MM.1S (cell line): ENCODE results near the gene SYNPO2.

Source experiments
- DNase-seq: peaks from one replicate; pipeline ENCODE4 v3.0.0-alpha.2; 2015
- H2AFZ ChIP-seq: fragments of 300-600 bp; sonication (generic); 2 replicates; pipeline ENCODE4 v1.6.0; 2016; ENCODE audit warnings: antibody characterized with exemption, low read length
- H3F3A ChIP-seq: fragments of 300-600 bp; sonication (generic); 2 replicates; pipeline ENCODE4 v1.6.1; 2016; ENCODE audit warnings: mild to moderate bottlenecking, antibody characterized with exemption, low read length, moderate library complexity, mixed read lengths; ENCODE audit not compliant: insufficient read depth
- H3K27ac ChIP-seq: fragments of 300-600 bp; sonication (generic); 2 replicates; pipeline ENCODE4 v1.5.1; 2016; ENCODE audit warnings: mild to moderate bottlenecking, low read length
- H3K27me3 ChIP-seq: fragments of 300-600 bp; sonication (generic); replicated peaks from 2 replicates; pipeline ENCODE4 v1.6.0; 2016; ENCODE audit warnings: low read length; ENCODE audit not compliant: insufficient read depth
- H3K36me3 ChIP-seq: fragments of 300-600 bp; sonication (generic); replicated peaks from 2 replicates; pipeline ENCODE4 v1.6.1; 2016; ENCODE audit warnings: mild to moderate bottlenecking, low read length, mixed read lengths; ENCODE audit not compliant: insufficient read depth
- H3K4me1 ChIP-seq: fragments of 300-600 bp; sonication (generic); 2 replicates; pipeline ENCODE4 v1.6.1; 2016; ENCODE audit warnings: low read length, mixed read lengths
- H3K4me2 ChIP-seq: fragments of 300-600 bp; sonication (generic); 2 replicates; pipeline ENCODE4 v1.6.0; 2016; ENCODE audit warnings: low read depth, low read length
- H3K4me3 ChIP-seq: fragments of 300-600 bp; sonication (generic); 2 replicates; pipeline ENCODE4 v1.5.1; 2016; ENCODE audit warnings: low read length, mixed read lengths
- H3K79me2 ChIP-seq: fragments of 300-600 bp; sonication (generic); 2 replicates; pipeline ENCODE4 v1.6.1; 2016; ENCODE audit warnings: mixed run types, low read length, mixed read lengths
- H3K9ac ChIP-seq: fragments of 300-600 bp; sonication (generic); 2 replicates; pipeline ENCODE4 v1.6.1; 2016; ENCODE audit warnings: low read length, mixed read lengths
- H3K9me2 ChIP-seq: fragments of 300-600 bp; sonication (generic); replicated peaks from 2 replicates; pipeline ENCODE4 v1.6.1; 2016; ENCODE audit warnings: mild to moderate bottlenecking, low read length, mixed read lengths; ENCODE audit not compliant: insufficient read depth
- H3K9me3 ChIP-seq: fragments of 300-600 bp; sonication (generic); replicated peaks from 2 replicates; pipeline ENCODE4 v1.6.1; 2016; ENCODE audit warnings: mild to moderate bottlenecking, low read length, mixed read lengths; ENCODE audit not compliant: insufficient read depth
- H4K20me1 ChIP-seq: fragments of 300-600 bp; sonication (generic); 2 replicates; pipeline ENCODE4 v1.6.1; 2016; ENCODE audit warnings: mild to moderate bottlenecking, low read length, moderate library complexity, mixed read lengths; ENCODE audit not compliant: insufficient read depth
- EZH2 ChIP-seq: fragments of 300-600 bp; sonication (generic); optimal IDR thresholded peaks from 2 replicates; pipeline ENCODE3; 2017; ENCODE audit warnings: low read depth, mild to moderate bottlenecking, antibody characterized with exemption, low read length, mixed read lengths
- EZH2phosphoT487 ChIP-seq: fragments of 300-600 bp; sonication (generic); IDR thresholded peaks from 2 replicates; pipeline ENCODE4 v1.6.1; 2018; ENCODE audit warnings: antibody characterized with exemption, low read length
- TF ChIP-seq, protein P1 (sequence below): fragments of 300-600 bp; sonication (generic); IDR thresholded peaks from 2 replicates; pipeline ENCODE4 v1.5.1; 2016; ENCODE audit warnings: antibody characterized with exemption, low read length, mixed read lengths

Gene SYNPO2

DNA sequence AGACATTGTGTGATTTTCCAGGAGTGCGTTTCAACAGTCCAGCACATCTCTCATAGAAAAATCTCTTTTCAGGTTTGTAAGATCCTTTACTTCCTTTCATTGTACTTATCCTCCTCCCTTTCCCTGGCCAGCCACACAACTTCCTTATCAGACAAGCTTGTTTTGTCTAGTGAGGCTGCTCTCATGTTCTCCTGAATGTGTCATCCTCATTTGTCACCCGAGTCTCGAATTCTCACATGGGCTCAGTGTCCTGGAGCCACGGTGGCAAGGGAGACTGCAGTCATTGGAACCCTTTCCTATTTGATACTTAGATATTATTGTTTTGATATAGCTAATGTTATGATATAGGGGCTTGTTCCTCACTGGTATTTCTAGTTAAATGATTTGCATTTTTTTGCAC lies 16.9 kb downstream of the SYNPO2 start:
- no peaks in the 10 kb centered on the region for H3K9me2 ChIP-seq
- no peak overlapping the region for H3K4me3 ChIP-seq
- DNase-seq: no peak
- H3K27me3 ChIP-seq: no peaks in the 10 kb centered on the region
- H3K27ac ChIP-seq: no peak overlapping the region
- TF ChIP-seq EZH2phosphoT487 (no peak), EZH2 (no peak)
- TF ChIP-seq, protein P1, sequence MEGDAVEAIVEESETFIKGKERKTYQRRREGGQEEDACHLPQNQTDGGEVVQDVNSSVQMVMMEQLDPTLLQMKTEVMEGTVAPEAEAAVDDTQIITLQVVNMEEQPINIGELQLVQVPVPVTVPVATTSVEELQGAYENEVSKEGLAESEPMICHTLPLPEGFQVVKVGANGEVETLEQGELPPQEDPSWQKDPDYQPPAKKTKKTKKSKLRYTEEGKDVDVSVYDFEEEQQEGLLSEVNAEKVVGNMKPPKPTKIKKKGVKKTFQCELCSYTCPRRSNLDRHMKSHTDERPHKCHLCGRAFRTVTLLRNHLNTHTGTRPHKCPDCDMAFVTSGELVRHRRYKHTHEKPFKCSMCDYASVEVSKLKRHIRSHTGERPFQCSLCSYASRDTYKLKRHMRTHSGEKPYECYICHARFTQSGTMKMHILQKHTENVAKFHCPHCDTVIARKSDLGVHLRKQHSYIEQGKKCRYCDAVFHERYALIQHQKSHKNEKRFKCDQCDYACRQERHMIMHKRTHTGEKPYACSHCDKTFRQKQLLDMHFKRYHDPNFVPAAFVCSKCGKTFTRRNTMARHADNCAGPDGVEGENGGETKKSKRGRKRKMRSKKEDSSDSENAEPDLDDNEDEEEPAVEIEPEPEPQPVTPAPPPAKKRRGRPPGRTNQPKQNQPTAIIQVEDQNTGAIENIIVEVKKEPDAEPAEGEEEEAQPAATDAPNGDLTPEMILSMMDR: no peak
- H4K20me1 ChIP-seq: no peaks in the 10 kb centered on the region
- no peaks in the 10 kb centered on the region for H3K79me2 ChIP-seq
- H3K4me2 ChIP-seq: no peak overlapping the region
- H3K36me3 ChIP-seq: no peaks in the 10 kb centered on the region
- H3K4me1 ChIP-seq: no peaks in the 10 kb centered on the region
- H3F3A ChIP-seq: no peaks in the 10 kb centered on the region
- H3K9ac ChIP-seq: no peak overlapping the region
- H2AFZ ChIP-seq: no peak overlapping the region
- H3K9me3 ChIP-seq: no peaks in the 10 kb centered on the region

DNA sequence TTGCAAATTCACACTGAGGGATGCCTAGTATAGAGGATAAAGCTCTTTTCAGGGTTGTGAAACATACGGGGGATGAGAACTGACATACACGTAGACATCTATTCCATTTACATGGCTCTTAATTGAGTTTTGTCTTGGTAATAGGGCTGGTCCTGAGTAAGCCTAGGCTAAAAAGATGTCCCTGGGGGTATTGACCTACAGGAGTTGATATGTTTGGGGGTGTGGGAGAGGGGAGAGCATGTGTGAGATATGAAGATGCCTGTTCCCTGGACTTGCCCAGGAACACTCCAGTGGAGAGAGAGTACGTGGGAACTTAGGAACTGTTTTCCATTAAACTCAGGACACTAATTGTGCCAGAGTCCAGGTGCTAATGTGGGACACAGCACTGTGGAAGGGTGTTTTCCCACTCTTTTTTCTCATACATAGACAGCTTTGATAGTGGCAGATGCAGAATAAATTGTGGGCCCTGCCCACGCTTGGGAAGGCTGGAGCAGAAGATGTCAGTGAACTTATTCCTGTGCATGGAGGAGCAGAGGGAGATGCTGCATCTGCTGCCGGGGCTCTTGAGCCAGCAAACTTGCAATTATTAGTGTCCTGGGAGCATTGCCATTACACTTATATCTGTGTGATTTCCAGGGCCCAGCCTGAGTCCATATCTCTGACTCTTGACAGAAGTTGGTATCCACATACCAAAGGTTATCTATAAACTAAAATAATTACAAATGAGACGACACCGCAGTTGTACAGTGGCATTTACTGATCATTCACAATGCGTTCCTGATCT lies 20.7 kb downstream of the SYNPO2 start:
- no peaks in the 10 kb centered on the region for H3K4me1 ChIP-seq
- H3K4me3 ChIP-seq: no peak overlapping the region
- no peaks in the 10 kb centered on the region for H3K27me3 ChIP-seq
- no peak overlapping the region for H3K4me2 ChIP-seq
- no peaks in the 10 kb centered on the region for H3K9me3 ChIP-seq
- TF ChIP-seq EZH2phosphoT487 (no peak), EZH2 (no peak)
- TF ChIP-seq, protein P1: no peak
- no peaks in the 10 kb centered on the region for H3K79me2 ChIP-seq
- no peaks in the 10 kb centered on the region for H4K20me1 ChIP-seq
- H3K36me3 ChIP-seq: no peaks in the 10 kb centered on the region
- no peak overlapping the region for H3K27ac ChIP-seq
- H3K9me2 ChIP-seq: no peaks in the 10 kb centered on the region
- no peak for DNase-seq
- H3K9ac ChIP-seq: no peak overlapping the region
- no peaks in the 10 kb centered on the region for H3F3A ChIP-seq
- H2AFZ ChIP-seq: no peak overlapping the region

DNA sequence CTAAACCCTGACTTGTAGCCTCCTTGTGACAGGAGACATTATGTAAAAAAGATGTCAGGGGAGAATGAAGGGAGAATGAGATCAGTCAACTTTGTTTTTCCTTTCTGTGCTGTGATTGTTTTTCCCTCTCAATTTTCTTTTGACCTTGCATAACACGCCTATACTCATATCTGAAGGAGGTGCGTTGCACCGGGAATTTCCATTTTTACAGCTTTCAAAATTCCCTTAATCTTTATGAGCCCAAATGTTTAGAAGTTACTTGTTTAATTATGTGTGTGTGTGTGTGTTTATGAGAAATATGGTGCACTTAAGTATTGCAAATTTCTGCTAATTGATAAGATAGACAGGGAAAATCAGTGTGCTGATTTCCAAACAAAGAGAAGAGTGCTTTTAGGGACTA lies 21.6 kb downstream of the SYNPO2 start:
- Histone ChIP-seq H3K36me3 (no peaks in the 10 kb centered on the region), H3K9ac (no peak overlapping the region), H3K9me3 (no peaks in the 10 kb centered on the region), H3K4me2 (no peak overlapping the region), H2AFZ (no peak overlapping the region), H3K79me2 (no peaks in the 10 kb centered on the region), H3K4me1 (no peaks in the 10 kb centered on the region), H3K4me3 (no peak overlapping the region), H3F3A (no peaks in the 10 kb centered on the region), H4K20me1 (no peaks in the 10 kb centered on the region), H3K9me2 (no peaks in the 10 kb centered on the region), H3K27ac (no peak overlapping the region), H3K27me3 (no peaks in the 10 kb centered on the region)
- DNase-seq: no peak
- TF ChIP-seq EZH2phosphoT487: no peak
- TF ChIP-seq, protein P1: no peak
- no peak for TF ChIP-seq EZH2
